H9 (cell line): ENCODE results near the gene ACP6. TPM values are rescaled to one million over a fixed set of nuclear protein-coding genes. Genes with fewer than 3 reads are reported as not detected.

Experiments used
- DNase-seq: peaks from one replicate; pipeline ENCODE4 v3.0.0-alpha.2; 2017
- H2AFZ ChIP-seq: one replicate; pipeline ENCODE4 v1.6.1; 2013; ENCODE audit warnings: mild to moderate bottlenecking, low read length, control low read depth, moderate library complexity
- H2AK5ac ChIP-seq: 2 replicates; pipeline ENCODE4 v1.6.1; 2013; ENCODE audit warnings: low read length, control low read depth, mixed read lengths; ENCODE audit not compliant: insufficient read length
- H2BK120ac ChIP-seq: one replicate; pipeline ENCODE4 v1.6.1; 2013; ENCODE audit warnings: low read depth, mild to moderate bottlenecking, low read length, control low read depth, inconsistent platforms; ENCODE audit not compliant: poor library complexity, severe bottlenecking
- H2BK12ac ChIP-seq: 2 replicates; pipeline ENCODE4 v1.6.1; 2013; ENCODE audit warnings: low read length, control low read depth, mixed read lengths, low read depth; ENCODE audit not compliant: insufficient read length
- H2BK15ac ChIP-seq: 2 replicates; pipeline ENCODE4 v1.6.1; 2013; ENCODE audit warnings: low read depth, low read length, control low read depth
- H2BK20ac ChIP-seq: one replicate; pipeline ENCODE4 v1.6.1; 2013; ENCODE audit warnings: low read depth, mild to moderate bottlenecking, low read length, control low read depth, inconsistent platforms; ENCODE audit not compliant: poor library complexity, severe bottlenecking
- H2BK5ac ChIP-seq: 2 replicates; pipeline ENCODE4 v1.6.1; 2013; ENCODE audit warnings: low read length, control low read depth, mixed read lengths; ENCODE audit not compliant: insufficient read length
- H3K14ac ChIP-seq: 2 replicates; pipeline ENCODE4 v1.6.1; 2013; ENCODE audit warnings: low read length, control low read depth; ENCODE audit not compliant: insufficient read depth
- H3K18ac ChIP-seq: 2 replicates; pipeline ENCODE4 v1.6.1; 2013; ENCODE audit warnings: low read depth, mild to moderate bottlenecking, mixed read lengths, low read length, control low read depth; ENCODE audit not compliant: insufficient read length
- H3K23ac ChIP-seq: 2 replicates; pipeline ENCODE4 v1.6.1; 2013; ENCODE audit warnings: low read length, control low read depth, mixed read lengths, low read depth; ENCODE audit not compliant: insufficient read length
- H3K23me2 ChIP-seq: 2 replicates; pipeline ENCODE4 v1.6.1; 2013; ENCODE audit warnings: low read depth, mild to moderate bottlenecking, mixed read lengths, low read length, control low read depth; ENCODE audit not compliant: insufficient read length, poor library complexity, severe bottlenecking
- H3K27ac ChIP-seq: 2 replicates; pipeline ENCODE4 v1.5.1; 2013; ENCODE audit warnings: low read length, control low read depth, mixed read lengths, low read depth; ENCODE audit not compliant: insufficient read length
- H3K27me3 ChIP-seq: 2 replicates; pipeline ENCODE4 v1.6.1; 2013; ENCODE audit warnings: low read length, control low read depth, inconsistent platforms; ENCODE audit not compliant: insufficient read depth
- H3K4ac ChIP-seq: 2 replicates; pipeline ENCODE4 v1.6.1; 2013; ENCODE audit warnings: low read depth, mild to moderate bottlenecking, control low read depth, inconsistent platforms, low read length, moderate library complexity
- H3K4me1 ChIP-seq: 2 replicates; pipeline ENCODE4 v1.6.1; 2013; ENCODE audit warnings: low read length, control low read depth, inconsistent platforms; ENCODE audit not compliant: insufficient read depth
- H3K4me2 ChIP-seq: 2 replicates; pipeline ENCODE4 v1.6.1; 2013; ENCODE audit warnings: low read length, control low read depth, mixed read lengths; ENCODE audit not compliant: insufficient read length, insufficient read depth
- H3K56ac ChIP-seq: 2 replicates; pipeline ENCODE4 v1.6.1; 2013; ENCODE audit warnings: low read depth, mild to moderate bottlenecking, mixed read lengths, low read length, control low read depth; ENCODE audit not compliant: insufficient read length
- H3K79me1 ChIP-seq: 2 replicates; pipeline ENCODE4 v1.6.1; 2013; ENCODE audit warnings: low read depth, mild to moderate bottlenecking, moderate library complexity, low read length, control low read depth, inconsistent platforms; ENCODE audit not compliant: insufficient read depth, poor library complexity, severe bottlenecking
- H3K79me2 ChIP-seq: 2 replicates; pipeline ENCODE4 v1.6.1; 2013; ENCODE audit warnings: low read length, control low read depth, inconsistent platforms; ENCODE audit not compliant: insufficient read depth
- H3K9ac ChIP-seq: 2 replicates; pipeline ENCODE4 v1.6.1; 2013; ENCODE audit warnings: low read length, control low read depth, mixed read lengths; ENCODE audit not compliant: insufficient read length; ENCODE audit errors: extremely low read depth
- H3K9me3 ChIP-seq: one replicate; pipeline ENCODE4 v1.6.1; 2013; ENCODE audit warnings: low read depth, low read length, inconsistent platforms; ENCODE audit not compliant: control insufficient read depth
- H3T11ph ChIP-seq: one replicate; pipeline ENCODE4 v1.6.1; 2013; ENCODE audit warnings: mild to moderate bottlenecking, low read length, control low read depth, inconsistent platforms
- H4K20me1 ChIP-seq: one replicate; pipeline ENCODE4 v1.6.1; 2013; ENCODE audit not compliant: control insufficient read depth, insufficient read length, insufficient read depth
- H4K5ac ChIP-seq: 2 replicates; pipeline ENCODE4 v1.6.1; 2013; ENCODE audit warnings: low read depth, mild to moderate bottlenecking, mixed read lengths, low read length, control low read depth; ENCODE audit not compliant: insufficient read length
- H4K8ac ChIP-seq: replicated peaks from 2 replicates; pipeline ENCODE4 v1.6.1; 2013; ENCODE audit warnings: low read length, control low read depth, mixed read lengths, low read depth; ENCODE audit not compliant: insufficient read length
- H4K91ac ChIP-seq: 2 replicates; pipeline ENCODE4 v1.6.1; 2013; ENCODE audit warnings: low read depth, mild to moderate bottlenecking, moderate library complexity, mixed read lengths, low read length, control low read depth; ENCODE audit not compliant: insufficient read length
- H3K27ac Mint-ChIP-seq, 3 experiments: 2 replicates in 2 of 3; 3 replicates in 1 of 3; pipeline ENCODE4 v1.8.0; 2020 to 2021; ENCODE audit warnings: mixed read lengths in 3 of 3, mild to moderate bottlenecking in 1 of 3, moderate library complexity in 1 of 3
- H3K27me3 Mint-ChIP-seq: 2 replicates; pipeline ENCODE4 v1.8.0; 2021; ENCODE audit warnings: low read depth, mild to moderate bottlenecking, moderate library complexity, mixed read lengths
- H3K36me3 Mint-ChIP-seq, 3 experiments: 2 replicates in 2 of 3; 3 replicates in 1 of 3; pipeline ENCODE4 v1.8.0; 2020 to 2021; ENCODE audit warnings: low read depth in 3 of 3, mixed read lengths in 3 of 3; ENCODE audit not compliant: insufficient read depth in 1 of 3
- H3K4me1 Mint-ChIP-seq, 2 experiments: 2 replicates each; pipeline ENCODE4 v1.8.0; 2020; ENCODE audit warnings: mixed read lengths in 2 of 2
- H3K4me3 Mint-ChIP-seq, 2 experiments: 2 replicates in 1 of 2; 3 replicates in 1 of 2; pipeline ENCODE4 v1.8.0; 2020 to 2021; ENCODE audit warnings: mild to moderate bottlenecking in 2 of 2, mixed read lengths in 2 of 2, moderate library complexity in 1 of 2
- H3K9me3 Mint-ChIP-seq, 2 experiments: 2 replicates in 1 of 2; 3 replicates in 1 of 2; pipeline ENCODE4 v1.8.0; 2020; ENCODE audit warnings: mild to moderate bottlenecking in 2 of 2, mixed read lengths in 2 of 2, moderate library complexity in 1 of 2
- CTCF ChIP-seq: fragments of 200-600 bp; sonication (generic); conservative IDR thresholded peaks from 3 replicates; pipeline ENCODE4 v1.8.0; 2021; ENCODE audit warnings: antibody characterized with exemption, mild to moderate bottlenecking
- WGBS: extraction: QIAGEN DNeasy Blood & Tissue Kit; methylation state at CpG from one replicate; pipeline ENCODE4 v1.1.7; 2013; ENCODE audit warnings: missing lambda C conversion rate, low lambda C conversion rate, mixed read lengths; ENCODE audit not compliant: insufficient read length; ENCODE audit errors: extremely low coverage; 5-methylcytosine and 5-hydroxymethylcytosine counted together
- total RNA-seq: library from RNA; stranded (reverse); gene quantifications from 2 replicates; pipeline ENCODE4 v1.2.1, GENCODE V29; 2021

Gene ACP6
- total RNA-seq, 1 experiment from 2014 or later = 17.1 TPM

GRCh38 chr1:147654511-147654910 is 15.8 kb downstream of the ACP6 start:
- no peaks in the 10 kb centered on the region for H3K23me2 ChIP-seq
- H3K23ac ChIP-seq = no peak overlapping the region
- H4K91ac ChIP-seq = no peak overlapping the region
- no peak overlapping the region for H2BK5ac ChIP-seq
- no peak overlapping the region for H2BK120ac ChIP-seq
- H3K79me1 ChIP-seq = no peaks in the 10 kb centered on the region
- no peak overlapping the region for H3K9ac ChIP-seq
- H2BK15ac ChIP-seq = no peak overlapping the region
- no peak overlapping the region for H3K4ac ChIP-seq
- no peak overlapping the region for H4K8ac ChIP-seq
- H3K36me3 Mint-ChIP-seq = peaks cover 16 to 62% (median 47%) of the 10 kb centered on the region in 3 experiments
- no peaks in the 10 kb centered on the region for H3K4me1 Mint-ChIP-seq
- H3T11ph ChIP-seq = no peak overlapping the region
- no peak overlapping the region for H2BK20ac ChIP-seq
- no peak for TF ChIP-seq CTCF
- H3K9me3 Mint-ChIP-seq = no peaks in the 10 kb centered on the region
- no peak overlapping the region for H3K27ac Mint-ChIP-seq
- no CpG with 5 or more reads among the region's 5 CpGs for WGBS
- no peaks in the 10 kb centered on the region for H3K79me2 ChIP-seq
- H3K27me3 Mint-ChIP-seq = no peaks in the 10 kb centered on the region
- H3K9me3 ChIP-seq = no peaks in the 10 kb centered on the region
- no peak overlapping the region for H2AFZ ChIP-seq
- no peak overlapping the region for H2BK12ac ChIP-seq
- H3K4me2 ChIP-seq = no peak overlapping the region
- H3K14ac ChIP-seq = no peak overlapping the region
- no peaks in the 10 kb centered on the region for H3K27me3 ChIP-seq
- no peak overlapping the region for H2AK5ac ChIP-seq
- no peak overlapping the region for H3K4me3 Mint-ChIP-seq
- H3K4me1 ChIP-seq = no peaks in the 10 kb centered on the region
- no peak overlapping the region for H3K18ac ChIP-seq
- H3K56ac ChIP-seq = no peak overlapping the region
- no peak overlapping the region for H4K5ac ChIP-seq
- DNase-seq = no peak
- H4K20me1 ChIP-seq = no peaks in the 10 kb centered on the region
- H3K27ac ChIP-seq = no peak overlapping the region
